HG02623 (cell line): Measurements from ENCODE around the gene CHN2.

Source experiments
- ATAC-seq: cut with Tn5 transposase; IDR thresholded peaks from one replicate; pipeline ENCODE4 v1.9.1; 2021; ENCODE audit warnings: moderate library complexity; ENCODE audit not compliant: unreplicated experiment

The CHN2 gene

DNA sequence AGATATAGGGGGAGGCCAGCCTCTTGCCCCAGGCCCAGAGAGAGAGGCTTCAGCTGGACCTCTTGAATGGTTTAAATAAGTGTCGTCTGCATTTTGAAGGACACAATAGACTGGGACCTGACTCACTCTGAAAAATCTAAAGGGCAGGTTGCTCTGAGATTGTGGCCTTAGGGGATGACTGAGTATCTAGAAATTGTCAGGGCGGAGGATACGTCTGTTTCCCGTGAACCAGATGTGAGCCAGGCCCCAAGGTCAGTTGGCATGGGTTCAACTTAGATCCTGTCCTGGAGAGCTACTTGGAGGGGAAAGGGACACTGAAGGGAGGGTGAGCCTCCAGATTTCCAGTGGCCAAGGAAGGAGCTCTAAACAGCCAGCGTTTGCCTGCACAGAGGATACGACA lies 110.2 kb downstream of the CHN2 start:
- no peak for ATAC-seq

DNA sequence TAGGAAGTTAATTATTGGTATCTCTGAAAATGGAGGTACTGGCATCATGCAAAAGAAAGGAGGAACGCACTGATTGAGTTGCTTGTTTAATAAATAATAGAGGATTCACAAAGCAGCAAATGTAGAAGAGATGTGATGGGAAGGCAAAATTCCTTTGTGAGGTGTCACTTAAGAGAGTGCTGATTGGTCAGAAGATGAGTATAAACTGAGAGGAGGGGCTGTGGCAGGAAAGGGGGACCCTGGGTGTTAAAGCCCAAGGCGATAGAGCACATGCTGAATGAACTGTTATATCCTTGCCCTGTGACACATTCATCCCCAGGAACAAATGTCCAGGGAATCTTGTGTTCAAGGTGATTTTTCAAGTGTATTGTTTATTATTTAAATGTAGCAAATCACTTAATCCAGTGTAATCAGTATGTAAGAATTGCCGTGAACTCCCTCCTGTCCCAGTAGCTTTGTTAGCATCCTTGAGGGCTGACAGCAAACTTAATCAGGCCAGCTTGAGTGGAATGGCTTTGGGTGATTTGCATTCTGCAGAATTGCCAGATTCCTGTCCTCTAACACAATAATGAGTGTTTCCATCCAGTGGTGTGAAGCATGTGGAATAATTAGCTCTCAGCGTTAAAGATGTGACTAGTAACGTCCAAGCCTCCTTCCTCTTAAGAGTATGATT lies 111.9 kb downstream of the CHN2 start:
- ATAC-seq = no peak

DNA sequence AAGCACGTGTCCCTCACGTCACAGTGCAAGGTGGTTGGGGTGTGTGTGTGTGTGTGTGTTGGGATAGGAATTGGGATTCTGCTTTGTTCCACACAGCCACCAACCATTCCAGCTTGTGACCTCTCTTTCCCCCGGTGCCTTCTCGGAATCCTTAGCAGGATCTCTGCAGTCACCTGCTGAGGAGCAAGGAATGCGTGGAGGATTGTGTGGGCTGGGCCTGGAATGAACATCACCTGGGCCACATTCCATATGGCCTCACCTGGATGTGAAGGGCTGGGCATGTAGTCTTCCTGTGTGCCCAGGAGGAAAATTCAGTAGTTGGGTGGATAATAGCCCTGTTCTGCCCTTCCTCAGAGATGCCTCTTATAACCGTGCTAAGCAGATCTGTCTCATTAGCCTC lies 113.8 kb downstream of the CHN2 start:
- ATAC-seq = no peak

DNA sequence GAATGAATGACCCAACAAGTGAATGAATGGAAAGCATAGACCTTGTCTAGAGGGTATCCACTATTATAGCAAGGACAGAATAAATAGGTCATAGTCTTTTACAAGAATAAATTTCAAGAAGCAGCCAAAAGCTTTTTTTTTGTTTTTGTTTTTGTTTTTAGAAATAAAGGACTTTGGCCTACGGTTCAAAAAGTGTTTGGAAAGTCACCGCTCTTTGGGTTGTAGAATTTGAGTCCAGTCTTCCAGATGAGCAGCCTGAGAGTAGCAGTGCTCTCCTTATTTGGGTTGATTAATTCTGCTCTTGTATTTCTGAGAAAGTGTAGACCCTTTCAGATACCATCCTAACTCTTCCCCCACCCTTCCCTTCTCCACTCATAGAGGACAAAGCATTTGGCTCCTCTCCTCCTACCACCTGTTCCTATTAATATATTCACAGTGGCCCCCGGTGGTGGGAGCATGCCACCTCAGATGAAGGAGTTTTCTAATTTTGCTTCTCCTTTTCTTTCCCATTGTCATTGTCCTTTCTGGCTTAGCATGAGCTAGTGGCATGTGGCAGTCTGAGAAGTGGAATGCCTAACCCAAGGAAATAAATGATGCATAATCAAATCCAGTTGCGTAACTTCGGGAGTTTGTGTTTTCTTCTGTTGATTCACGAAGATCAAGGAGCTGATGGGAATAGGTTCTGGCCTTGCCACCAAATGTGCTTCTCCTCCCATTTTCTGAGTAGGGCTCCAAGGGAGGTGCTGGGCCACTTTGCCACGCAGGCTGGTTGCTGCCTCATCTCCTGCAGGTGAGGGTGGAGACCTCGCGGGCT lies 114.7 kb downstream of the CHN2 start:
- no peak for ATAC-seq

DNA sequence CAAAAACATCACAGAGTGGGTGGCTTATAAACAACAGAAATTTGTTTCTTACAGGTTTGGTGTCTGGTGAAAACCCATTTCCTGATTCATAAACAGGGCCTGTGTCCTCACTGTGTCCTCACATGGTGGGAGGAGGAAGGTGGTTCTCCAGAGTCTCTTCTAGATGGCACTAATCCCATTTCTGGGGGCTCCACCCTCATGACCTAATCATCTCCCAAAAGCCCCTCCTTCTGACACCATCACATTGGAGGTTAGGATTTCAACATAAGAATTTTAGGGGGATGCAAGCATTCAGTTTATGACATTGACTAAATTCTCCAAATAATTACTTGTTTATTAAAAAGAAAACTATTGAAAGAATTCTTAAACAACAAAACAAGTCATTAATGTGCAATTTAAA lies 116.0 kb downstream of the CHN2 start:
- ATAC-seq = no peak

DNA sequence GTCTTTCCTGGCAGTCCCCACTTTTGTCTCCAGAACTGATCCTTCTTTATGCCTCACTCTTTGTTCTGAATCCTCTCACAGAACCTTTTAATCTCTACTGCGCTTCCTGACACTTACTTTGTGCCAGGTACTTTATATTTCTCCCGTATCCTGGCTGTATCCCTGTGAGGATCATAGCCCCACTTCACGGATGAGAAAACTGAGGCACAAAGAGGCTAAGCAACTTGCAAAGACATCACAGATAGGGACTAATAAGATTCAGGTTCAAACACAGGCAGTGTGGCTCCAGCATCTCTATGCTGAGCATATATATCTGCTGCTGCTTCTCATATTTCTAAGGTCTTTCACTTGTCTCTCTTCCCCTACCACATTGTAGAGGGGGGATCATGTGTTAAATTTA lies 116.7 kb downstream of the CHN2 start:
- no peak for ATAC-seq

DNA sequence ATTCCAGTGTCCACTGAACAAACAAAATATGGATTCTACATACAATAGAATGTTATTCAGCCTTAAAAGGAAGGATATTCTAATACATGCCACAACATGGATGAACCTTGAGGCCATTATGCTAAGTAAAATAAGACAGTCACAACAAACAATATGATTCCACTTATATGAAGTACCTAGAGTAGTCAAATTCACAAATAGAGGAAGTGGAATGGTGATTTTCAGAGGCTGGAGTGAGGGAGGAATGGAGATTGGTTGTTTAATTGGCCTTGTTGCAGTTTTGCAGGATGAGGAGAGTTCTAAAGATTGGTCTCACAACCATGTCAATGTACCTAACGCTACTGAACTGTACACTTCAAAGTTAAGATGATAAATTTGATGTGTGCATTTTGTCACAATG lies 119.6 kb downstream of the CHN2 start:
- ATAC-seq = no peak

DNA sequence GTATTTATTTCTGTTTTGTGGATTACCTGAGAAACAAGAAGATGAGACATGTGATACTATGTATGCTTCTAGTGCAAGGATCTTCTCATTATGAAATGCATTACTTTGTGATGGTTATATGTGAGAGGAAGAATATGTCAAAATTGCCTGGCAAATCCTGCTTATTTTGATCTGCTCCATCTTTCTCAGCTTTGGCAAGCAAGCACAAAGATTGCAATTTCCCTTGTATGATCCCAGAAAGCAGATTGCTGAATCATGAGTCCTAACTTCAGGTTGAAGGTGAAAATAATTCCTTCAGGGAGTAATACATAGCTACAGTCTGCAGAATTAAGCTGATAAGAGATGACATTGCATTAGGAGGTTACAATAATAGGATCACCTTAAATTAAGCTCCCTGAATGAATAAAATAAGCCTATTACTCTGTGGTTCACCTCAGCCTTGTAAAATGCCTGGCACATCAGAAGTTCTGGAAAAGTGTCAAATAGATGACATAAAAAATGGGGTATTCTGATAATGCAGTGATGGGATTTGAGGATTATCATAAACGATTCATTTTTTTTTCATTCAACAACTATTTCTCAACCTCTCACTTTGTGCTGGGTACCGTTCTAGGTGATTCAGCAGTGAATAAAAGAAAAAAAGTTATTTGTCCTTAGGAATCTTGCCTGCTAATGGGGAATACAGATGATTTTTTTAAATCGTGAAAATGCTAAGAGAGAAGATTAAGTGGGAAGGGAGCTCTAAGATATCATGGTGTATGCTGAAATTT lies 120.7 kb downstream of the CHN2 start:
- ATAC-seq = no peak

DNA sequence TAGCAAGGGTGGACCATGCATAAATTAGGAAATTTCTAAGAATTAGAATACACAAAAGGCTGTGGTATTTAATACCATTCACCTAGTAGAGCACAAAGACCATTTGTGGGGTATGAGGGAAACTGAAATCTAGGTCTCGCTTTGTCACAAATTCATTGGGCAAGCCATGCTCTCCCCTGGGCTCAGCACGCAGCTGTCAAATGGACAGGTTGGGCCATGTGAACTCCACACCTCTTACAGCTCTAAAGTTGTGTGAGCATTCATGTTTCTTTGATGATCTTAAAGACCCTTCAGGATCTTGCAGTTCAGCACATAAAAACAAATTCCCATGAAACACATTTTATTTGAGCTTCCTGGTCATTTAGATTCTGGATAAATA lies 121.3 kb downstream of the CHN2 start:
- ATAC-seq = no peak

DNA sequence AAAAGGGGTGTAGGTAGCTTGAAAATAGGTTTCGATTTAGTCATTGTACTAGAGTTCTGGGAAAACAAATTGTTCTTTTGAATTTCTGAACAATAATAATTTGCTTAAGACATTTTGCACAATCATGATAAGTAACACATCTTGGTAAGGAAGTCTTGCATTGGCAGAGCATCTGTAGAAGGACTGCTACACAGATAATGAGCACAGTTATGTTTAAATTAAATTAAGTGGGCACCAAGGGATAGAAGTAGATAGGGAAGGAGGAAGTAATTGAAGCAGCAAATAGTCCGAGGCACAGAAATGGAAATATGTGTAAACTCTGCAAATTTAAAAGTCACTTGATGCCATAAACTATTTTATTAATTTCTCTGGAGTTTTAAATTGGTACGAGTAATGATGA lies 122.4 kb downstream of the CHN2 start:
- no peak for ATAC-seq

DNA sequence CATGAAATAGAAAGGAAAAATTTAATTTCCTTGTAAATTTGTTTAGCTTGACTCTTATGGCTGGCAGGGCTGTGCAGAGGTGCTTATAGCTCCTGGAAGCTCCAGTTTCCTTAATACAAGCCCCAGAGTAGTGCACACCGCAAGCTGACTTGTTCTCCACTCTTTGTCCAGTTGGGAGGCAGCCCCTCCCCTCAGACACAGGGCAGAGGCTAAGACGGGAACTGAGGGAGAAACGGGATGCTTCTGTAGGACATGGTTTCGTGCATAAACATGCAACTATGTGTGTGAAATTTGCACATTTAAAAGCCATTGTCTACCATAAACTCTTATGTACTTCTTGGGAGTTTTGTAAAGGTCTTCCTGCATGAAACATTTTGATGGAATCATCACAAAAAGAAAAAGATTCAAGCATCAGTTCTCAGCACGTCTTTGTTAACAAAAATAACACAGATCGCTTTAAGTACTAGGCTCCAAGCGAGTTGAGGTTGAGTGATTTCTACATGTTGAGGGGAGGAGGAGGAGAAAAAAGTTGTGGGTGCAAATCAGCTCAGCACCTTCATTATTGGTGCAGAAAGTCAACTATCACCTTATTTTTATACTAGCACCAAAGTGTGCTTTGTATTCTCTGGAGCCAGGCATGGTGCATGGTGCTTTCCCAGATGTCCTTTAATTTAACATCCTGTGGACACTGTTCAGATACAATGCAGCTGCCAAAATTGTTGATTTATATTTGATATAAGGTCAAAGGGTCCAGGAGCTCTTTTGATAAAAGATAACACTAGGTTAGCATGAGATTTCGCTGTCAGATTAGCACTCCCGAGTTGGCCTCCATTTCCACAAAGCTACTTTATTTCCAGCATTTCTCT lies 124.5 kb downstream of the CHN2 start:
- ATAC-seq = no peak

DNA sequence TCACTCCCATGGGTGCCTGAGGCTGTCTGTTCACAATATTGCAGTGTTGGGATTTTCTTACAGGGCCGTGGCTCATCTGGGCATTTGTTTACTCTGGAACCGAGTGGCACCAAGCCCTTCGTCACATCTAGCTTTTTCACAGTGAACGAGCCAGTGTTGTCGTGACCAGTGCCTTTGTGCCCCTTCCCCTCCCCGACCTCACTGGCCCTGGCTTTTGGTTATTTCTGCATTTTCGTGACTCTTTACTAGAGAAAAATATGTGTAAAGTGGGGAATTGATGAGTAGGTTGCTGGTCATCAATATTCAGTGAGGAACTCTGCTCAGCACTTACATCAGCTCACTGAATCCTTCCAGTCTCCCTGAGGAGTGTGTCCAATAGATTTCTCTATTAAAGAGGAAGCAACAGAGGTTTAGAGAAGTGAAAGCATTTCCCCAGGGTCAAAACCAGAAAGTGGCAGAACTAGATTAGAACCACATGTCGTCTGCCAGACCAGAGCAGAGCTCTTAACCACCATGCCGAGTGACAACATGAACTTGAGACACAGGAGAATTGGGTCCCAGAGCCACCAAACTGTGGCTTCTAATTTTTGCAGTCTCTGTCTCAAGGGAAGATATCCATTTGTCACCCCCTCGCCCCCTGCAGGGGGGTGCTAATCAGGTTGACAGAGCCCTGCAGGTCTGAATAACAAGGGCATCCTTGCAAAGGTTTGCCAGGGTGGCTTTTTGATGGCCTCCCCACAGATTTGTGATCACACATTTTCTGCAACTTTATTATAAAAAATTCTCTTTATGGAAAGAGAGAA lies 125.3 kb downstream of the CHN2 start:
- no peak for ATAC-seq

DNA sequence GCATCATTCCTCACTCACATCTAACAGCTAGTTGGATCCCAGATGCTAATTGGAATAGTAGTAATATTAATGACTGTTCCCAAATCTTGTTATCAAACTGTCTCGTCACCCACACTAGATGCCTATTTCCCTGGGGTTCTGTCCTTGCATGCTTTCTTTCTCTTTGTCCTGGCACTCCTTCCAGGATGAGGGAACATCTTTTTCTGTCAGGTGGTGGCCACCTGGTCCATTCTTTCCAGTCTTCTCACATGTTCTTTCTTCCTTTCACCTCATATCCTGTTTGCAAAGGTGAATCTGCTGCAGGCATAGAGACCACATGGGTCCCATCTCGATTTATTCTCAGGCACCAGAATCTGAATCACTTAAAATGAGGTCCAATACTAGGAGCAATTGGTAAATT lies 126.0 kb downstream of the CHN2 start:
- ATAC-seq = no peak

DNA sequence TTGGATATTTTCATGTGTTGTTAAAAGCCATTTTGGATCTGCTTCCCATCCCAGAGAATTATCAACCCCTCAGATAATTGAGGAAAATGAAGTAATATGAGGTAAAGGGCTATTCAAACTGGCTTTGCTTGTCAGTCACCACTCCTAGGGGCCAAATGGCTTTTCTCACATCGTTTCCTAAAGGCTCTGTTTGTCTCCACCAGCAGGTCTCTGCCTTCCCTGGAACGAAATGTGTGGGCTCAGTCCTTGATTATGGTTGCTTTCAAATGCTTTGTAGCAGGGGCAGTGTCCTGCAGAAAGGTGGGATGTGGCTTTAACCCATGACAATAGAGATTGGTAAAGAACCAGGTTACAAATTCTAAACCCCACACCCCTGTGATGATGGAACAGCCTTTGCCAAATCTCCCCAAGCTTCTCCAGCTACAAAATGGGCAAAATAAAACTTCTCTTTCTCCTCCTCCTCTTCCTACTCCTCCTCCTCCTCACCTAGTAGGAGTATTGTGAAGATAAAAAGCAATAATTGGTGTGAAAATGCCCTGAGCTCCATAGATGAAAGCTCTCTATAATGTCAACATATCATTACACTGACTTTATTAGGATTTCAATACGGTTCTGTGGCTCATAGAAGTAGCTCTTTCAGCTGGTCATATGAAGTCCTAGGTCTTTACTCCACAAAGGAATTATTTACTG lies 127.6 kb downstream of the CHN2 start:
- ATAC-seq = no peak

DNA sequence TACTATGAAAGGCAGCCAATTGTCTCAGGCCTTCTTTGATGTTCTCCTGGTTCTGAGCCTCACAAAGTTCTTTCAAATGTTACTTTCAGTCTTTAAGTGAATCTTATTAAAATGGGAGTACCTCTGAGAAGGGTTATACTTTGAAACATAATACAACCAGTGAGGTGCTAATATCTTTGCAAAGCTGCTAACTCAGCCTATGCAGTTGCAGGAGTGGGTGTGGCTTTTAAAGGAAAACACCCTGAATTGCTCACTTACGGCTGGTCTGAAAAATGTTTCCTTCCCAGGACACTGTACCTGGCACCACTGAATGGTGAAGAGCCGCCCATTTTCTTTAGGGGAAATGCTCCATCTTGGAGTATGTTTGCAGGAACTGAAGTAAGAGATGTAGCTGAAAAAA lies 130.9 kb downstream of the CHN2 start:
- no peak for ATAC-seq

DNA sequence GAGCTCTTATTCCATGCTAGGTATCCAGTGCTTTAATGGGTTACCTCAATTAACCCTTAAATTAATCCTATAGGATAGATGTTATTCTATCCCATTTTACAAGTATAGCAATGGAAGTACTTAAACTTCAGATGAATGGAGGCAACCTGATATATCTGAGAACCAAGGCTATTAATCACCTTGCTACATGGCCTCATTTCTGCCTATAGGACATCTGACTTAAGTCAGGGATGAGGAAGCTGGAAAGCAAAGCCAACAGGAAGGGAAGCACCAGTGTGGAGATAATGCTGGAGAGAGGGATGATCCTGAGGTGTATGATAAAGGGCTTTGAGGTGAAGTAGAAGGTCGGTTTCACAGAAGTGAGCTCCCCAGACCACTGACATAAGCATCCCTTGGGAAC lies 132.3 kb downstream of the CHN2 start:
- no peak for ATAC-seq

DNA sequence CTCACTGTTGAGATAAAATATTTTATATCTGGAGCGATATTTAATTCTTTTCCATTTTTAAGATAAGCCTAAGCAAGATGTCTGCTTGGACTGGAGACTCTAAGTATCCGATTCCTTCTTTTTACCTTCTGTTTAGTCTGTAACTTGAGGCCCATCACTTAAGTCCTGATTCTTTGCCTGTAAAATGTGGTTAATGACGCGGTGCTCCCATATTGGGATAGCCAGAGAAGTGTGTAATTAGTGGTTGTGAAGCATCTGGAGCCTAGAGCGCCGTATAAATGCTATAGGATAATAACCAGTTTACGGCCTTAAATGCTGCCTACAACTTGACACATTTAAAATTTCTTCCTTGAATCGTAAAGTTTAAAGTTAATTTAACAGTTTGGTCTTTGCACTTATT lies 132.9 kb downstream of the CHN2 start:
- no peak for ATAC-seq

DNA sequence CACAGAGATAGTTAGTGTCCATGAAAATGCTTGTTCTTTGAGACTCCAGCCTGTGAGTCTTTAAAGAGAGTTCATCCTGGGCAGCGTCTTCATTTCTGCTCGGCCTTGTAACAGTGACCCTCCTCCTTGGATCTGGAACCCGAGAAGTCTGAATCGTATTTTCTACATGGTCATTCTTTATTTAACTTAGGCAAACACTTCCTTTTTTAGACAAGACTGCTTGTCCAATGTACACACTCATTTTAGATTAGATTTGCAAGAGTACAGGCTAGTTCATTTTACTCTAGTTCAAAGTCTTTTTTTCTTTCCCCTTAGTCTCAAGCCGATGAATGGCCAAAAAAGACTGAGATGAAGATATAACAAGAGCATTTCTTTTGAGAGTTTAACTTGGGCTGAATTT lies 133.5 kb downstream of the CHN2 start:
- no peak for ATAC-seq

DNA sequence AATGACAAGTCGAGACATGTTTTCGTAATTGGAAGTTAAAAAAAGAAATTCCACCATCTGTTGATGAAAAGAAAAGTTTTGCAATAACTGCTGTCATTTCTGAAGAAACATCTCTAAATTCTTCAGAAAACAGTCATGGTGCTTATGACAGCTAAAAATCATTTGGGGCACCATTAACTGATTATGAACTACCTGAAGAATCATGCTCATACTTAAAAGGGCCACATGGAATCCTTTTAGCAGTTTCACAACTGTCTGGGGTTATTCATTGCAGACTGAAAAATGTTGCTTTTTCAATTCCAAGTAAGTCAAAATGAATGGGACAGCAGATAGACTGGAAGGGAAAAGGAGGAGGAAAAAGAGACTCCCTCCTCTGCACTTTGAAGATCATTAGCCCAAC lies 134.2 kb downstream of the CHN2 start:
- ATAC-seq = no peak

DNA sequence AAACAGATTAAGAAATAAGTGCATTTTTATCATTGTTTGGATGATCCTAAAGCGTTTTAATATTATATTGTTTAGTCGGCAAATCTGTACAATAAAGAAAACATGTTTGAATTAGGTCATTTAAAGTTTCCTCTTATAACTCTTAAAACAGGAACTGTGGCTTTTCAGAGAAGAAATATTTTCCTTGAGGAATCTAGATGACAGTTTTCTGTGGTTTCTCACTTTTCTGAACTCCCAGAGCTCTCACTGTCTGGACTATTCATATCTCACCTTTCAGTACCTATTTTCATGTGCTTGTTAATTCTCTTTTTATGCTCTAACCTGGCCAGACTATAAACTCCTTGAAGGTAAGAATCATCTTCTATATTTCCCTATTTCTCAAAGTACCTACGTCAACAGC lies 135.1 kb downstream of the CHN2 start:
- ATAC-seq = no peak
